Stimulated activated CD8-positive, alpha-beta memory T cell treated with anti-CD3 and anti-CD28 coated beads, Interleukin-12 subunit alpha, Interleukin-12 subunit beta, amount 100 ng/mL, for 4 hours (primary cell): ENCODE results near the gene C11orf97.
"Not testable (repeated sequence)": the region's sequence is repeated elsewhere in the genome, so short reads cannot be mapped to it uniquely, and the experiment has no call there.

Source experiments
- DNase-seq: peaks from one replicate; pipeline ENCODE4 v3.0.0-alpha.2; 2020; ENCODE audit warnings: low read depth

Gene C11orf97

DNA sequence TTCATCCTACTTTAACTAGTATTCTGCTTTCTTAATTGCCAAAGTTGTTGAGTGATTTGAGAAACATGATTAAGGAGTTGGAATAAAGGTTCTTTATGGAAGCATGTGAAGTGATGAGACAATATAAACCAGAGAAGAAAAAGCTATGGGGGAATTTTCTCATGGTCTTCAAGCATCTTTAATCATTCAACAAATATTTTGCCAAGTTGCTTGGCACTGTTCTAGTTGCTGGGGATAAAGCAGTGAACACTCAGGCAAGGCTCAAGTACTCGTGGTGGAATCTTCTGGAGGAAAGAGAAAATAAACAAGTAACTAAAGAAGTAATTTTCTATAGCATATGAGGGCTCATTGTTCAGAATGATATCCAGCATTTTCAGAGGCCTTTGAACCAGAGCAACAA, 45.7 kb downstream of the C11orf97 start:
- DNase-seq, result no peak

DNA sequence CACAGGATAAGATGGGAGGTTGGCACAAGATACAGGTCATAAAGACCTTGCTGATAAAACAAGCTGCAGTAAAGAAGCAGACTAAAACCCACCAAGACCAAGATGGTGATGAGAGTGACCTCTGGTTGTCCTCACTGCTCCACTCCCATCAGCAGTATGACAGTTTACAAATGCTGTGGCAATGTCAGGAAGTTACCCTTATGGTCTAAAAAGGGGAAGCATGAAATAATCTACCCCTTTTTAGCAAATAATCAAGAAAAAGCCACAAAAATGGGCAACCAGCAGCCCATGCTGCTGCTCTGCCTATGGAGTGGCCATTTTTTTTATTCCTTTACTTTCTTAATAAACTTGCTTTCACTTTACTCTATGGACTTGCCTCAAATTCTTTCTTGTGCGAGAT, 46.2 kb downstream of the C11orf97 start:
- DNase-seq, result no peak

DNA sequence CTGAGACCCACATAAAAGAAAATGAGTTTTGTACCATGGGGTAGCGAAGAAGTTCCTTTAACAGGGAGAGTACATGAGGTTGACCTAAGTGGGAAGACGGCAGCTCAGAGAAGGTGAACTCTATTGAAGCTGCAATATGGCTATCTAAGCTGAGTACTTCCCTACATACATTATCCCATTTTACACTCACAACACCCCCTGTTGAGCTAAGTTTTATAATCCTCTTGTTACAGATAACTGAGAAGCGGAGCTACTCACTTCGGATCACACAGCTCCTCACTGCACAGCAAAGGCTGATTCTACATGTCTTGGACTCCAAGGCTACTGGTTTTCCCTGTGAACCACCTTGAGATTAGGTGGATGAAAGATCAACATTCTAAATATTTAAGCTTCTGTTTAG, 46.7 kb downstream of the C11orf97 start:
- no peak for DNase-seq

DNA sequence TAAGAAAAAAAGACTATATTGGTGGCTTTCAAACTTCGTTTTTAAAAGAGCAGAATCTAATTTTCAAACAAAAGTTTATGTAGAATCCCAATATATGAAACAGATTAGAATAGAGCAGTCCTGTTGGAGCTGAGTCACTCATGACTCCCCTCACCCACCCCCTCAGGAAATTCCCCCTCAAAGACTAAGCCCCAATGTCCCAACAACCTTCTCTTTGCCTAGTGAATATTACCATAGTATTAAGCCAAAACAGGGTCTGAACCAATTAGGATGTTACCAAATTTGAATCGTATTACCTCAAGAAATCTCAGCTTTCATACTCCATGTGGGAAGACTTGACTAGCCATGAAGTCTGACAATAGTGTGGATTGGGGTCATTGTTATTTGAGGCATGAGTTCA, 47.1 kb downstream of the C11orf97 start:
- no peak for DNase-seq

DNA sequence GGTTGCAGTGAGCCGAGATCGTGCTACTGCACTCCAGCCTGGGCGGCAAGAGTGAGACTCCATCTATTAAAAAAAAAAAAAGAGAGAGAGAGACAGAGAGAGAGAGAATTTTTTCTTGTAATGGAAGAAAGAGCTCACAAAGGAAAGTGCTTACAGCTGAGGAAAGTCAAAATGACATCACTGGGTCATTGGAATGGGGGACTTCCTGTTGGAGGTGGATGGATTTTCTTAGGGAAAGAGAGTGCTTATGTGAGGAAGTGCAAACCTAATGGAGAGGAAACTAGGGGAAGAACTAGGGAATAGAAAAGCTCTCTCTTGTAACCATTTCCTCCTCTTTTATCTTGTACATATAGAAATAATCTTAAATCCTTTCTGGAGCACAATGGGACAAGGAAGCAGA, 48.6 kb downstream of the C11orf97 start:
- DNase-seq, result no peak

DNA sequence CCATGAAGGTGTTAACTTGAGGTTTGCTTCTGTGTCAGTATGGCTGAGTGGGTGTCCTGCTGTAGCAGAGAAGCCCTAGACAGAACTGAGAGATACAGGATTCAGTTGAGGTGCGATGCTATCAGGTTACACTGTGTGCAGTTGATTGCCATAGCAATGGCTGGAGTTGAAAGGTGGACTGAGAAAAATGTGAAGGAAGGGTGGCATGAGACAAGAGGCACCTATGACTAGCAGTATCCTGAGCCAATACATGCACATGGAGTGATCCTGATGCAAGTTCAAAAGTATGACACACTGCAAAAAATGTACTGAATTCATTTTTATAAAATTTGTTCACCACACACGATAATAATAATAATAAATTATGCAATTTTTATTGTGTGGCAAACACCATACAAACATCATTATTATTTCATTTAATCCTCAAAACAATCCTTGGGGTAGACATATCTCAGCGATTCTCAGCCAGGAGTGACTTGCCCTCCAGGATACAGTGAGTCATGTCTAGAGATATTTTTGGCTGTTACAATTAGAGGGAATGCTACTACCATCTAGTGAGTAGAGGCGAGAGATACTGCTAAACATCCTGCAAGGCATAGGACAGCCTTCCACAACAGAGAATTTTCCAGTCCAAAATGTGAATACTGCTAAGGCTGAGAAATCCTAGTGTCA, 51.1 kb downstream of the C11orf97 start:
- DNase-seq, result no peak

DNA sequence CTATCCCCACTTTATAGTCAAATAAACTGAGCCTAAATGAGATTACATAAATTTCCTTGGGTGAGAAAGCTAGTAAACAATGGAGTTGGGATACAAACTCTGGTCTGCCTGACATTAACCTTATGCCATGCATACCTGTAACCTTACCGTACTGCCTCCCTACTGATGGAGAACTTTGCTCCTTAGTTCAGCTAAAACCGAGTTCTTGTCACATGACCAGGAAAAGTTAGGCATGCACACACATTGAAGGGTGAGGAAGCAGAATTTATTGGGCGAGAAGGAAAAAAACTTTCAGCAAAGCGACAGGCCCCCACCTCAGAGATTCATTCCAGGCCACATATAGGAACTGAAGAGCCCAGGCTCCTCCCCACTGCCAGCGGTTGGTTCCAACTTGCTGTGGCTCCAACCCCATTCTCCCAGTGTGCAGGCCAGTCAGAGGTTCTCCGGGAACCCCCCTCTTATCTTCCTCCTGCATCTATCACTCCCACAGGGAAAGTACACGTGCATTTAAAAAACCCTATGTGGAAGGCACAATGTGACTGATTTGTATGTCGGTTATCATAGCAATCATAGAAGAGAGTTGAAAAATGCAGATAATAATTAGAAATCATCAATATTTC, 51.7 kb downstream of the C11orf97 start:
- no peak for DNase-seq

DNA sequence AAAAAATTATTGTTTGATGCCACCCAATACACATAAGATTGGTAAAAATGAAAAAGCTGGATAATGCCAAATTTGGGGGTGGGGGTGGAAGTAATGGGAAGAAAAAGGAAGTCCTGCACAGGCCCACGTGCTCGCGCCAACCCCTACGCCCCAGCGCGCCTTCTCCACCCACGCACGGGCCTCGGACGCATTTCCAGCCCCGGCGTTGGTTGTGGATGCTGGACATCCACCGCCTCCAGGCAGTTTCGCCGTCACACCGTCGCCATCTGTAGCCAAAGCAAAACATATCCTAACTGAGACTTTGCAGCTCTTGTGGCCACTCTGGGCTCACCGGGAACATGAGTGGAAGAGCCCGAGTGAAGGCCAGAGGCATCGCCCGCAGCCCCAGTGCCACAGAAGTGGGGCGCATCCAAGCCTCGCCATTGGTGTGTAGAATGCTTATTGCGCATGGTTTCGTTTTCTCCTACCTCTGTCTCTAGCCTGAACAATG, 55.0 kb downstream of the C11orf97 start, which contains the start of gene PIWIL4:
Gene PIWIL4, plus strand, starts transcription at position 188 of the 490 bp plus-strand sequence. Its CDS starts 151 bp downstream, at position 339.
- no peak for DNase-seq

DNA sequence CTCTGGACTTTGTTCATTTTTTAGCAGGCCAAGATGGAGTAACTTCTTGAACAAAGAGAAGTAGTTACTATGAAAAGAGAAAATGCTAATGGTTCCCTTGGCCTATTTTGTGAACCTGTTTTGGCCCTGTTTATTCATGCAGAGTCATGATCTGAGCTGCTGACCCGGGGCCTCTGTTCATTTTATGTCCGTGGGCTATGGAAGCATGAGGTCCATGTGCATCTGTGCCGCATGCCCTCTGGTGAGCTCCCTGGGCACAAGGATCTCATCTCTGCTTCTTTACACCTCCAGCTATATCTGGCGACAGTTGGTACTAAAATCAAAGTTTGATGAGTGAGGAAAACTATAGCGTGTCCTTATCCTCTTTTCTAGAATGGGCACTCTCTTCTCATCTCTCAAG, 55.9 kb downstream of the C11orf97 start:
- no peak for DNase-seq

DNA sequence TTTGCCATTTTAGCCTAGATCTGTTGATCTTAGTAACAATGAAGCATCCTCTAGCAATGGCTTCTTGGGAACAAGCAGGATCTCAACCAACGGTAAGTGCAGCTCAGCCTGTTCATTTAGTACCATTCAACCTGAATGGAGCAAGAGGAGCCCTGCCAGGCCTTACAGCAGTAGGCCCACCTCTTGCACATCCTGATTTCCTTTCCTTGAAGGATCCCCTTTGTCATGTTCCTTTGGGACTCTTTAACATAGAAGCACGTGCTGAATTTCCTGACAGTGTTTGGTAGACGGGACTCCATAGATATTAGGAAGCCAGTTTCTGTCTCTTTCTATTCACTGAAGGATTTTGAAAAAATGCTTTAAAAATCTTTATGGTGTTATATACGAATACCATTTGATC, 56.5 kb downstream of the C11orf97 start:
- DNase-seq, result no peak

DNA sequence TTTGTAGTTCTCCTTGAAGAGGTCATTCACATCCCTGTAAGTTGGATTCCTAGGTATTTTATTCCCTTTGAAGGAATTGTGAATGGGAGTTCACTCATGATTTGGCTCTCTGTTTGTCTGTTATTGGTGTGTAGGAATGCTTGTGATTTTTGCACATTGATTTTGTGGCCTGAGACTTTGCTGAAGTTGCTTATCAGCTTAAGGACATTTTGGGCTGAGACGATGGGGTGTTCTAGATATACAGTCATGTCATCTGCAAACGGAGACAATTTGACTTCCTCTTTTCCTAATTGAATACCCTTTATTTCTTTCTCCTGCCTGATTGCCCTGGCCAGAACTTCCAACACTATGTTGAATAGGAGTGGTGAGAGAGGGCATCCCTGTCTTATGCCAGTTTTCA, 60.7 kb downstream of the C11orf97 start:
- DNase-seq, result not testable (repeated sequence)

DNA sequence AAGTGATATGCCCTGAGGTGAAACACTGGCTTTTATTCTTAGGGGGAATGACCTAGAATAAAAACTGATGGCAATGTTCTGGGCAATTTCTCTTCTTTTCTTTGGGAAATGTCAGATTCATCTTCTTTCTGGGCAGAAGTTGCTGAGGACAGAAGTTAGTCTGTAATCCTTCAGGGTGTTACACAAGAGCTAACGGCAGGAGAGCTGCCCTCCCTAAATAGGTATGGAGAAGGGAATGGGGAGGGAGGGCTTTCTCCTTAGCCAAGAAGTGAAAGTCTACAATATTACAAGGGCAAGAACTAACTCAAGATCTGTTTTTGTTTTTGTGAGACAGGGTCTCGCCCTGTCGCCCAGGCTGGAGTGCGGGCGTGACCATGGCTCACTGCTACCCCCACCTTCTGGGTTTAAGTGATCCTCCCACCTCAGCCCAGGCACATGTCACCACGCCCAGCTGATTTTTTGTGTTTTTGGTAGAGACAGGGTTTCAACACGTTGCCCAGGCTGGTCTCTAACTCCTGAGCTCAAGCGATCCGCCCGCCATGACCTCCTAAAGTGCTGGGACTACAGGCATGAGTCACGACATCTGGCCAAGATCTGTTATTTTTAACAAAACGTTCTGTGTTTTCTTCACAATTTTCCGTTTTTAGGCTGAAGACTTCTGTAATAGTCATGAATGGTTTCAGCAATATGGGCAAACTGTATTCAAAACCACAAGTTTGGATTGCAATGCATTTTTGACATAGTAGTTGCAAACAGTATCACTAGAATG, 62.1 kb downstream of the C11orf97 start:
- DNase-seq, result no peak

DNA sequence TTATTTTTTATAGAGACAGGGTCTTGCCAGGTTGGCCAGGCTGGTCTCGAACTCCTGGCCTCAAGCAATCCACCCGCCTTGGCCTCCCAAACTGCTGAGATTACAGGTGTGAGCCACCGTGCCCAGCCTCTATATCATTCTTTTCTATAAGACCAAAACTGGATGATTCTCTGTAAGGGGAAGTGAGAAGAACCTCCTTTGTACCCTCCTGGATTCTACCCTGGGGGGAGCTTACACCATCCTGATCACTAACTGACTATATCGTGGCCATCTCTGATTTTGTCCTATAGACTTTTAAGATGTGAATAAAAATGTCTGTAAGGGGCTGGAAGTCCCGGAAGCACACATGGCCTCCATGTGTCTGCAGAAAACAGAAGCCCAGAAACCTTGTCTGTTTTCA, 64.0 kb downstream of the C11orf97 start:
- DNase-seq, result no peak

DNA sequence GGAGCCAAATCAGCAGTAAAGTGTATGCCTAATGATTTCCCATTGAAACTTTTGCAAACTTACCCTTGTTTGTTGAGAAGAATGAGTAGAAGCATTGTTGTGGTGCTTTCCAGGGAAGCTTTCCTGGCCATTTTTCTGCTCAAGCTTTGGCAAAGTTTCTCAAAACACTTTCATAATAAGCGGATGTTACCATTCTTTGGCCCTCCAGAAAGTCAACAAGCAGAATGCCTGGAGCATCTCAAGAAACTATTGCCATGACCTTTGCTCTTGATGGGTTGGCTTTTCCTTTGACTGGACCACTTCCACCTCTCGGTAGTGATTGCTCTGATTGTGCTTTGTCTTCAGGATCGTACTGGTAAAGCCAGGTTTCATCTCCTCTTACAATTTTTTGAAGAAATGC, 65.6 kb downstream of the C11orf97 start:
- no peak for DNase-seq
